IMR-90 (cell line): ENCODE results near the gene KIF6. TPM values are rescaled to one million over a fixed set of nuclear protein-coding genes. Genes with fewer than 3 reads are reported as not detected.

Experiments
- ATAC-seq: fragments of 200-7000 bp; cut with Tn5 transposase; 2 replicates; pipeline ENCODE4 v1.9.1; 2020; ENCODE audit warnings: low read depth, mild to moderate bottlenecking, moderate library complexity
- BruUV-seq: library from RNA; stranded (reverse); fragments of 400-500 nt; replicated peaks from 2 replicates; lab custom pipeline; 2021; lab: Mats Ljungman, UMichigan
- CTCF ChIA-PET: fragments of 300-600 bp; formaldehyde crosslinking; extraction: SDS; loops from one replicate; lab custom pipeline; 2021; ENCODE audit warnings: antibody characterized with exemption; lab: Yijun Ruan, JAX
- POLR2A ChIA-PET: fragments of 300-600 bp; sonication (Branson Sonifier 250); formaldehyde crosslinking; loops from one replicate; lab custom pipeline; 2022; ENCODE audit warnings: antibody characterized with exemption; ENCODE audit not compliant: unreplicated experiment; lab: Charles Lee
- DNase-seq: peaks from one replicate; pipeline ENCODE4 v3.0.0; 2013
- H2AFZ ChIP-seq: replicated peaks from 2 replicates; pipeline ENCODE3; 2013; ENCODE audit warnings: low read length, mild to moderate bottlenecking; ENCODE audit not compliant: poor library complexity
- H2AK5ac ChIP-seq: 2 replicates; pipeline ENCODE4 v1.6.1; 2013; ENCODE audit warnings: low read depth, low read length, inconsistent platforms
- H2AK9ac ChIP-seq: replicated peaks from 2 replicates; pipeline ENCODE3; 2013; ENCODE audit warnings: mild to moderate bottlenecking, low read depth, low read length, moderate library complexity; ENCODE audit not compliant: poor library complexity
- H2BK120ac ChIP-seq: 2 replicates; pipeline ENCODE4 v1.6.1; 2013; ENCODE audit warnings: low read depth, low read length, inconsistent platforms
- H2BK15ac ChIP-seq: 3 replicates; pipeline ENCODE4 v1.6.1; 2013; ENCODE audit warnings: low read depth, low read length, inconsistent platforms
- H2BK20ac ChIP-seq: 2 replicates; pipeline ENCODE4 v1.6.1; 2013; ENCODE audit warnings: low read depth, mild to moderate bottlenecking, inconsistent platforms, low read length, moderate library complexity
- H2BK5ac ChIP-seq: 2 replicates; pipeline ENCODE4 v1.6.1; 2013; ENCODE audit warnings: mild to moderate bottlenecking, low read depth, low read length, inconsistent platforms; ENCODE audit not compliant: poor library complexity, severe bottlenecking
- H3K14ac ChIP-seq: replicated peaks from 2 replicates; pipeline ENCODE4 v1.6.1; 2013; ENCODE audit warnings: low read depth, low read length, inconsistent platforms
- H3K18ac ChIP-seq: 2 replicates; pipeline ENCODE4 v1.6.1; 2013; ENCODE audit warnings: low read depth, low read length, control low read depth
- H3K23ac ChIP-seq: 2 replicates; pipeline ENCODE4 v1.6.1; 2013; ENCODE audit warnings: low read depth, low read length, inconsistent platforms
- H3K27ac ChIP-seq: 2 replicates; pipeline ENCODE4 v1.5.1; 2013; ENCODE audit warnings: mild to moderate bottlenecking, control low read depth, low read length; ENCODE audit not compliant: insufficient read depth
- H3K27me3 ChIP-seq: 2 replicates; pipeline ENCODE4 v1.6.1; 2013; ENCODE audit warnings: low read length; ENCODE audit not compliant: control insufficient read depth, insufficient read depth
- H3K36me3 ChIP-seq: 2 replicates; pipeline ENCODE4 v1.6.1; 2013; ENCODE audit warnings: low read length, mixed read lengths; ENCODE audit not compliant: control insufficient read depth, insufficient read depth
- H3K4ac ChIP-seq: 2 replicates; pipeline ENCODE4 v1.6.1; 2013; ENCODE audit warnings: low read depth, low read length, inconsistent platforms
- H3K4me1 ChIP-seq: 2 replicates; pipeline ENCODE4 v1.6.1; 2013; ENCODE audit warnings: low read length, mixed read lengths; ENCODE audit not compliant: control insufficient read depth, insufficient read depth
- H3K4me2 ChIP-seq: 2 replicates; pipeline ENCODE4 v1.6.1; 2013; ENCODE audit warnings: low read depth, mild to moderate bottlenecking, control low read depth, low read length, moderate library complexity
- H3K4me3 ChIP-seq: 2 replicates; pipeline ENCODE4 v1.5.1; 2013; ENCODE audit warnings: low read depth, mild to moderate bottlenecking, control low read depth, low read length, moderate library complexity; ENCODE audit not compliant: insufficient read depth
- H3K56ac ChIP-seq: 2 replicates; pipeline ENCODE4 v1.6.1; 2013; ENCODE audit warnings: low read length, inconsistent platforms; ENCODE audit not compliant: insufficient read depth; ENCODE audit errors: extremely low read depth
- H3K79me1 ChIP-seq, 2 experiments: 2 replicates each; pipeline ENCODE4 v1.6.1; 2013; ENCODE audit warnings: low read length in 2 of 2, inconsistent platforms in 1 of 2, low read depth in 1 of 2
- H3K9ac ChIP-seq: 2 replicates; pipeline ENCODE4 v1.6.1; 2013; ENCODE audit warnings: low read depth, low read length, control low read depth
- H3K9me1 ChIP-seq: 2 replicates; pipeline ENCODE4 v1.6.1; 2013; ENCODE audit warnings: low read length, inconsistent platforms; ENCODE audit not compliant: insufficient read depth
- H3K9me3 ChIP-seq: 2 replicates; pipeline ENCODE4 v1.6.1; 2013; ENCODE audit warnings: low read length; ENCODE audit not compliant: control insufficient read depth, insufficient read depth
- H4K20me1 ChIP-seq: 2 replicates; pipeline ENCODE4 v1.6.1; 2013; ENCODE audit warnings: low read length, inconsistent platforms; ENCODE audit not compliant: insufficient read depth
- H4K5ac ChIP-seq: 2 replicates; pipeline ENCODE4 v1.6.1; 2013; ENCODE audit warnings: mild to moderate bottlenecking, low read depth, low read length, control low read depth
- H4K8ac ChIP-seq, 2 experiments: 2 replicates each; pipeline ENCODE4 v1.6.1; 2013; ENCODE audit warnings: low read depth in 2 of 2, low read length in 2 of 2, control low read depth in 1 of 2, inconsistent platforms in 1 of 2
- H4K91ac ChIP-seq: 2 replicates; pipeline ENCODE4 v1.6.1; 2013; ENCODE audit warnings: low read depth, low read length, inconsistent platforms; ENCODE audit not compliant: insufficient read depth
- CEBPB ChIP-seq: IDR thresholded peaks from 2 replicates; pipeline ENCODE4 v1.6.1; 2012; ENCODE audit warnings: low read depth, low read length, improper control_type of control experiment
- CHD1 ChIP-seq: IDR thresholded peaks from 2 replicates; pipeline ENCODE4 v1.6.1; 2012; ENCODE audit warnings: low read depth, low read length, improper control_type of control experiment
- CTCF ChIP-seq: conservative IDR thresholded peaks from 2 replicates; pipeline ENCODE4 v1.5.1; 2012; ENCODE audit warnings: mild to moderate bottlenecking, low read depth, low read length, improper control_type of control experiment
- ELK1 ChIP-seq: fragments of 150-350 bp; IDR thresholded peaks from 2 replicates; pipeline ENCODE4 v1.6.1; 2016; ENCODE audit warnings: low read depth, mild to moderate bottlenecking, low read length, moderate library complexity, borderline replicate concordance
- MAZ ChIP-seq: IDR thresholded peaks from 2 replicates; pipeline ENCODE4 v1.6.1; 2012; ENCODE audit warnings: low read depth, mild to moderate bottlenecking, low read length, improper control_type of control experiment, moderate library complexity, borderline replicate concordance
- MXI1 ChIP-seq: IDR thresholded peaks from 2 replicates; pipeline ENCODE4 v1.6.1; 2012; ENCODE audit warnings: low read depth, mild to moderate bottlenecking, low read length, moderate library complexity, borderline replicate concordance
- RFX5 ChIP-seq: IDR thresholded peaks from 2 replicates; pipeline ENCODE4 v1.8.0; 2012; ENCODE audit warnings: low read depth, mild to moderate bottlenecking, low read length, moderate library complexity
- SMC3 ChIP-seq: fragments of 150-350 bp; IDR thresholded peaks from 2 replicates; pipeline ENCODE4 v1.6.1; 2016; ENCODE audit warnings: low read depth, mild to moderate bottlenecking, antibody characterized with exemption, low read length, moderate library complexity
- USF2 ChIP-seq: fragments of 150-350 bp; IDR thresholded peaks from 2 replicates; pipeline ENCODE4 v1.6.1; 2017; ENCODE audit warnings: mild to moderate bottlenecking, antibody characterized with exemption, low read length, low read depth
- WGBS, 2 experiments: methylation state at CpG; one replicate each; pipeline versions ENCODE4 v1.1.5 to v1.1.7; 2013; ENCODE audit warnings: missing lambda C conversion rate in 2 of 2; ENCODE audit not compliant: insufficient read length in 1 of 2; ENCODE audit errors: extremely low coverage in 2 of 2; 5-methylcytosine and 5-hydroxymethylcytosine counted together
- dilution Hi-C: fragments of 300-500 bp; cut with HindIII; formaldehyde crosslinking; loops from one replicate; pipeline ENCODE4 v1.14.3; 2018; ENCODE audit warnings: low sequenced_read_pairs; ENCODE audit not compliant: unreplicated experiment
- in situ Hi-C: fragments of 300-500 bp; cut with MboI; formaldehyde crosslinking; loops from 3 replicates; pipeline ENCODE4 v1.14.3; 2019; ENCODE audit warnings: low sequenced_read_pairs, inconsistent platforms, mixed read lengths
- intact Hi-C: fragments of 100-400 bp; cut with micrococcal nuclease; formaldehyde crosslinking; loops from 2 replicates; pipeline ENCODE4 v1.10.0; 2022
- polyA plus RNA-seq, 3 experiments: library from polyadenylated mRNA; depleted of rRNA; stranded (reverse); fragments of >200 nt; gene quantifications; 2 replicates each; pipeline ENCODE4 v1.2.3, GENCODE V29; 2012; ENCODE audit warnings: low replicate concordance in 1 of 3
- total RNA-seq: library from RNA; depleted of rRNA; stranded (reverse); fragments of >200 nt; gene quantifications from 2 replicates; pipeline ENCODE4 v1.2.3, GENCODE V29; 2012

KIF6 gene
- total and polyA plus RNA-seq, 2 of the 4 experiments (the other 2 are of a cell fraction) = under 0.01 to 0.10 TPM

- H3K9me3 ChIP-seq = no peaks in the 10 kb centered on the region
- H2BK5ac ChIP-seq = no peak overlapping the region
- no CpG with 5 or more reads among the region's 8 CpGs for WGBS, 2 experiments
- H3K56ac ChIP-seq = no peak overlapping the region
- intact Hi-C loops (loop anchor here (2.0 kb wide), 1 partner anchor 946 kb away; no protein-coding TSS in a partner anchor), in situ Hi-C loops (loop anchor here (10.0 to 25.0 kb wide), 3 partner anchors 522 to 1674 kb away; partner anchors contain the start of genes TSPO2 and UNC5CL), dilution Hi-C loops (no loop called here)
- H3K79me1 ChIP-seq = no peaks in the 10 kb centered on the region
- BruUV-seq = no TSS peak
- H4K8ac ChIP-seq = no peak overlapping the region
- TF ChIP-seq SMC3 = no peak
- TF ChIP-seq CHD1 = no peak
- no peak for TF ChIP-seq MXI1
- TF ChIP-seq CTCF = no peak
- no peak for TF ChIP-seq RFX5
- no peak for TF ChIP-seq ELK1
- TF ChIP-seq CEBPB = no peak
- no peak for TF ChIP-seq MAZ
- TF ChIP-seq USF2 = no peak
- no peak overlapping the region for H2AK9ac ChIP-seq
- H3K4ac ChIP-seq = no peak overlapping the region
- no peak overlapping the region for H2BK15ac ChIP-seq
- no peaks in the 10 kb centered on the region for H4K20me1 ChIP-seq
- H2AK5ac ChIP-seq = no peak overlapping the region
- no peaks in the 10 kb centered on the region; the same call in 1 of the 2 replicates for H3K4me1 ChIP-seq
- POLR2A ChIA-PET = no interaction called here
- no peak for DNase-seq
- no peaks in the 10 kb centered on the region for H3K9me1 ChIP-seq
- no peak overlapping the region for H2BK120ac ChIP-seq
- no peak overlapping the region for H4K5ac ChIP-seq
- H3K36me3 ChIP-seq = no peaks in the 10 kb centered on the region
- no peak overlapping the region for H4K91ac ChIP-seq
- no peaks in the 10 kb centered on the region for H3K27me3 ChIP-seq
- H3K14ac ChIP-seq = no peak overlapping the region
- H3K4me3 ChIP-seq = no peak overlapping the region
- H3K4me2 ChIP-seq = no peak overlapping the region
- H2AFZ ChIP-seq = no peak overlapping the region
- no peak for ATAC-seq
- H3K9ac ChIP-seq = no peak overlapping the region
- H3K18ac ChIP-seq = no peak overlapping the region
- no peak overlapping the region for H3K23ac ChIP-seq
- no peak overlapping the region for H3K27ac ChIP-seq
- CTCF ChIA-PET = no interaction called here
- no peak overlapping the region for H2BK20ac ChIP-seq
Measured at GRCh38 chr6:39363280-39363679, 361.9 kb downstream of the KIF6 start.
